IMR-90 (cell line): Measurements from ENCODE around the gene SSU72. TPM values are rescaled to one million over a fixed set of nuclear protein-coding genes. Genes with fewer than 3 reads are reported as not detected.

Experiments
- ATAC-seq: fragments of 200-7000 bp; cut with Tn5 transposase; 2 replicates; pipeline ENCODE4 v1.9.1; 2020; ENCODE audit warnings: low read depth, mild to moderate bottlenecking, moderate library complexity
- BruUV-seq: library from RNA; stranded (reverse); fragments of 400-500 nt; replicated peaks from 2 replicates; lab custom pipeline; 2021; lab: Mats Ljungman, UMichigan
- CTCF ChIA-PET: fragments of 300-600 bp; formaldehyde crosslinking; extraction: SDS; loops from one replicate; lab custom pipeline; 2021; ENCODE audit warnings: antibody characterized with exemption; lab: Yijun Ruan, JAX
- POLR2A ChIA-PET: fragments of 300-600 bp; sonication (Branson Sonifier 250); formaldehyde crosslinking; loops from one replicate; lab custom pipeline; 2022; ENCODE audit warnings: antibody characterized with exemption; ENCODE audit not compliant: unreplicated experiment; lab: Charles Lee
- DNase-seq: peaks from one replicate; pipeline ENCODE4 v3.0.0; 2013
- H2AFZ ChIP-seq: replicated peaks from 2 replicates; pipeline ENCODE3; 2013; ENCODE audit warnings: low read length, mild to moderate bottlenecking; ENCODE audit not compliant: poor library complexity
- H2AK5ac ChIP-seq: 2 replicates; pipeline ENCODE4 v1.6.1; 2013; ENCODE audit warnings: low read depth, low read length, inconsistent platforms
- H2AK9ac ChIP-seq: replicated peaks from 2 replicates; pipeline ENCODE3; 2013; ENCODE audit warnings: mild to moderate bottlenecking, low read depth, low read length, moderate library complexity; ENCODE audit not compliant: poor library complexity
- H2BK120ac ChIP-seq: 2 replicates; pipeline ENCODE4 v1.6.1; 2013; ENCODE audit warnings: low read depth, low read length, inconsistent platforms
- H2BK15ac ChIP-seq: 3 replicates; pipeline ENCODE4 v1.6.1; 2013; ENCODE audit warnings: low read depth, low read length, inconsistent platforms
- H2BK20ac ChIP-seq: 2 replicates; pipeline ENCODE4 v1.6.1; 2013; ENCODE audit warnings: low read depth, mild to moderate bottlenecking, inconsistent platforms, low read length, moderate library complexity
- H2BK5ac ChIP-seq: 2 replicates; pipeline ENCODE4 v1.6.1; 2013; ENCODE audit warnings: mild to moderate bottlenecking, low read depth, low read length, inconsistent platforms; ENCODE audit not compliant: poor library complexity, severe bottlenecking
- H3K14ac ChIP-seq: replicated peaks from 2 replicates; pipeline ENCODE4 v1.6.1; 2013; ENCODE audit warnings: low read depth, low read length, inconsistent platforms
- H3K18ac ChIP-seq: 2 replicates; pipeline ENCODE4 v1.6.1; 2013; ENCODE audit warnings: low read depth, low read length, control low read depth
- H3K23ac ChIP-seq: 2 replicates; pipeline ENCODE4 v1.6.1; 2013; ENCODE audit warnings: low read depth, low read length, inconsistent platforms
- H3K27ac ChIP-seq: 2 replicates; pipeline ENCODE4 v1.5.1; 2013; ENCODE audit warnings: mild to moderate bottlenecking, control low read depth, low read length; ENCODE audit not compliant: insufficient read depth
- H3K27me3 ChIP-seq: 2 replicates; pipeline ENCODE4 v1.6.1; 2013; ENCODE audit warnings: low read length; ENCODE audit not compliant: control insufficient read depth, insufficient read depth
- H3K36me3 ChIP-seq: 2 replicates; pipeline ENCODE4 v1.6.1; 2013; ENCODE audit warnings: low read length, mixed read lengths; ENCODE audit not compliant: control insufficient read depth, insufficient read depth
- H3K4ac ChIP-seq: 2 replicates; pipeline ENCODE4 v1.6.1; 2013; ENCODE audit warnings: low read depth, low read length, inconsistent platforms
- H3K4me1 ChIP-seq: 2 replicates; pipeline ENCODE4 v1.6.1; 2013; ENCODE audit warnings: low read length, mixed read lengths; ENCODE audit not compliant: control insufficient read depth, insufficient read depth
- H3K4me2 ChIP-seq: 2 replicates; pipeline ENCODE4 v1.6.1; 2013; ENCODE audit warnings: low read depth, mild to moderate bottlenecking, control low read depth, low read length, moderate library complexity
- H3K4me3 ChIP-seq: 2 replicates; pipeline ENCODE4 v1.5.1; 2013; ENCODE audit warnings: low read depth, mild to moderate bottlenecking, control low read depth, low read length, moderate library complexity; ENCODE audit not compliant: insufficient read depth
- H3K56ac ChIP-seq: 2 replicates; pipeline ENCODE4 v1.6.1; 2013; ENCODE audit warnings: low read length, inconsistent platforms; ENCODE audit not compliant: insufficient read depth; ENCODE audit errors: extremely low read depth
- H3K79me1 ChIP-seq, 2 experiments: 2 replicates each; pipeline ENCODE4 v1.6.1; 2013; ENCODE audit warnings: low read length in 2 of 2, inconsistent platforms in 1 of 2, low read depth in 1 of 2
- H3K9ac ChIP-seq: 2 replicates; pipeline ENCODE4 v1.6.1; 2013; ENCODE audit warnings: low read depth, low read length, control low read depth
- H3K9me1 ChIP-seq: 2 replicates; pipeline ENCODE4 v1.6.1; 2013; ENCODE audit warnings: low read length, inconsistent platforms; ENCODE audit not compliant: insufficient read depth
- H3K9me3 ChIP-seq: 2 replicates; pipeline ENCODE4 v1.6.1; 2013; ENCODE audit warnings: low read length; ENCODE audit not compliant: control insufficient read depth, insufficient read depth
- H4K20me1 ChIP-seq: 2 replicates; pipeline ENCODE4 v1.6.1; 2013; ENCODE audit warnings: low read length, inconsistent platforms; ENCODE audit not compliant: insufficient read depth
- H4K5ac ChIP-seq: 2 replicates; pipeline ENCODE4 v1.6.1; 2013; ENCODE audit warnings: mild to moderate bottlenecking, low read depth, low read length, control low read depth
- H4K8ac ChIP-seq, 2 experiments: 2 replicates each; pipeline ENCODE4 v1.6.1; 2013; ENCODE audit warnings: low read depth in 2 of 2, low read length in 2 of 2, control low read depth in 1 of 2, inconsistent platforms in 1 of 2
- H4K91ac ChIP-seq: 2 replicates; pipeline ENCODE4 v1.6.1; 2013; ENCODE audit warnings: low read depth, low read length, inconsistent platforms; ENCODE audit not compliant: insufficient read depth
- BHLHE40 ChIP-seq: fragments of 150-350 bp; IDR thresholded peaks from 2 replicates; pipeline ENCODE4 v1.6.1; 2016; ENCODE audit warnings: mild to moderate bottlenecking, low read depth, low read length
- CEBPB ChIP-seq: IDR thresholded peaks from 2 replicates; pipeline ENCODE4 v1.6.1; 2012; ENCODE audit warnings: low read depth, low read length, improper control_type of control experiment
- CHD1 ChIP-seq: IDR thresholded peaks from 2 replicates; pipeline ENCODE4 v1.6.1; 2012; ENCODE audit warnings: low read depth, low read length, improper control_type of control experiment
- FOS ChIP-seq: fragments of 150-350 bp; IDR thresholded peaks from 2 replicates; pipeline ENCODE4 v1.6.1; 2016; ENCODE audit warnings: low read depth, low read length
- MAFK ChIP-seq: IDR thresholded peaks from 2 replicates; pipeline ENCODE4 v1.6.1; 2012; ENCODE audit warnings: low read depth, low read length, improper control_type of control experiment
- MAZ ChIP-seq: IDR thresholded peaks from 2 replicates; pipeline ENCODE4 v1.6.1; 2012; ENCODE audit warnings: low read depth, mild to moderate bottlenecking, low read length, improper control_type of control experiment, moderate library complexity, borderline replicate concordance
- MXI1 ChIP-seq: IDR thresholded peaks from 2 replicates; pipeline ENCODE4 v1.6.1; 2012; ENCODE audit warnings: low read depth, mild to moderate bottlenecking, low read length, moderate library complexity, borderline replicate concordance
- NFE2L2 ChIP-seq: fragments of 150-350 bp; IDR thresholded peaks from 2 replicates; pipeline ENCODE4 v1.6.1; 2016; ENCODE audit warnings: low read depth, mild to moderate bottlenecking, low read length
- POLR2A ChIP-seq: IDR thresholded peaks from 2 replicates; pipeline ENCODE4 v1.6.1; 2012; ENCODE audit warnings: mild to moderate bottlenecking, low read depth, low read length
- RAD21 ChIP-seq: IDR thresholded peaks from 2 replicates; pipeline ENCODE4 v1.6.1; 2012; ENCODE audit warnings: low read length, improper control_type of control experiment
- RCOR1 ChIP-seq: IDR thresholded peaks from 2 replicates; pipeline ENCODE4 v1.6.1; 2012; ENCODE audit warnings: mild to moderate bottlenecking, low read length, improper control_type of control experiment; ENCODE audit not compliant: insufficient replicate concordance
- RFX5 ChIP-seq: IDR thresholded peaks from 2 replicates; pipeline ENCODE4 v1.8.0; 2012; ENCODE audit warnings: low read depth, mild to moderate bottlenecking, low read length, moderate library complexity
- SMC3 ChIP-seq: fragments of 150-350 bp; IDR thresholded peaks from 2 replicates; pipeline ENCODE4 v1.6.1; 2016; ENCODE audit warnings: low read depth, mild to moderate bottlenecking, antibody characterized with exemption, low read length, moderate library complexity
- WGBS, 2 experiments: methylation state at CpG; one replicate each; pipeline versions ENCODE4 v1.1.5 to v1.1.7; 2013; ENCODE audit warnings: missing lambda C conversion rate in 2 of 2; ENCODE audit not compliant: insufficient read length in 1 of 2; ENCODE audit errors: extremely low coverage in 2 of 2; 5-methylcytosine and 5-hydroxymethylcytosine counted together
- dilution Hi-C: fragments of 300-500 bp; cut with HindIII; formaldehyde crosslinking; loops from one replicate; pipeline ENCODE4 v1.14.3; 2018; ENCODE audit warnings: low sequenced_read_pairs; ENCODE audit not compliant: unreplicated experiment
- in situ Hi-C: fragments of 300-500 bp; cut with MboI; formaldehyde crosslinking; loops from 3 replicates; pipeline ENCODE4 v1.14.3; 2019; ENCODE audit warnings: low sequenced_read_pairs, inconsistent platforms, mixed read lengths
- intact Hi-C: fragments of 100-400 bp; cut with micrococcal nuclease; formaldehyde crosslinking; loops from 2 replicates; pipeline ENCODE4 v1.10.0; 2022
- polyA plus RNA-seq, 3 experiments: library from polyadenylated mRNA; depleted of rRNA; stranded (reverse); fragments of >200 nt; gene quantifications; 2 replicates each; pipeline ENCODE4 v1.2.3, GENCODE V29; 2012; ENCODE audit warnings: low replicate concordance in 1 of 3
- total RNA-seq: library from RNA; depleted of rRNA; stranded (reverse); fragments of >200 nt; gene quantifications from 2 replicates; pipeline ENCODE4 v1.2.3, GENCODE V29; 2012
- TF ChIP-seq, protein P1 (sequence below): fragments of 150-350 bp; IDR thresholded peaks from 2 replicates; pipeline ENCODE4 v1.6.1; 2016; ENCODE audit warnings: low read depth, mild to moderate bottlenecking, low read length, moderate library complexity, borderline replicate concordance
- TF ChIP-seq, protein P2 (sequence below): fragments of 150-350 bp; IDR thresholded peaks from 2 replicates; pipeline ENCODE4 v1.6.1; 2017; ENCODE audit warnings: mild to moderate bottlenecking, antibody characterized with exemption, low read length, low read depth
- TF ChIP-seq, protein P3 (sequence below): conservative IDR thresholded peaks from 2 replicates; pipeline ENCODE4 v1.5.1; 2012; ENCODE audit warnings: mild to moderate bottlenecking, low read depth, low read length, improper control_type of control experiment

Gene SSU72
- total and polyA plus RNA-seq, 2 of the 4 experiments (the other 2 are of a cell fraction) = 33.7 to 88.4 TPM

DNA sequence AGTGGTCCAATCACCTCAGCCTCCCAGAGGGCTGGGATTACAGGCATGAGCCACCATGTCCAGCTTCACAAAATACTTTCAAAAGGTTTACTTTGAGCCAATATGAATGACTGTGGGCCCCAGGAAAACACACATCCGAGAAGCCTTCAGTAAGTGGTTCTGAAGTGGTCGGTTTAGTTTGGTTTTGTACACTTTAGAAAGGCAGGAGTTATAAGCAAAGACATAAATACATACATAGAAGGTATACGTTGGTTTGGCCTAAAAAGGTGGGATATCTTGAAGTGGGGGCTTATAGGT, 37.4 kb upstream of the SSU72 start:
- no peak overlapping the region for H2AK5ac ChIP-seq
- H3K9ac ChIP-seq = no peak overlapping the region
- WGBS, 2 experiments = no CpG with 5 or more reads among the region's 3 CpGs
- CTCF ChIA-PET = no interaction called here
- no peak overlapping the region for H2BK15ac ChIP-seq
- peaks cover 27% of the 10 kb centered on the region for H4K20me1 ChIP-seq
- H4K91ac ChIP-seq = no peak overlapping the region
- no peak overlapping the region for H3K23ac ChIP-seq
- dilution Hi-C loops (no loop called here), intact Hi-C loops (no loop called here), in situ Hi-C loops (no loop called here)
- DNase-seq (no peak), ATAC-seq (no peak)
- no peak overlapping the region for H2AK9ac ChIP-seq
- H4K5ac ChIP-seq = no peak overlapping the region
- no peak overlapping the region for H3K14ac ChIP-seq
- no peak overlapping the region for H4K8ac ChIP-seq
- H3K27me3 ChIP-seq = no peaks in the 10 kb centered on the region
- no peak overlapping the region for H2BK5ac ChIP-seq
- H3K56ac ChIP-seq = no peak overlapping the region
- peaks cover 11% of the 10 kb centered on the region; the same call in 1 of the 2 replicates for H3K9me1 ChIP-seq
- peaks cover 13 to 29% of the 10 kb centered on the region in 2 experiments; a peak in 3 of 4 replicates for H3K79me1 ChIP-seq
- no peaks in the 10 kb centered on the region for H3K9me3 ChIP-seq
- no peak for TF ChIP-seq RFX5
- no peak for TF ChIP-seq MAZ
- no peak for TF ChIP-seq FOS
- TF ChIP-seq, protein P1, sequence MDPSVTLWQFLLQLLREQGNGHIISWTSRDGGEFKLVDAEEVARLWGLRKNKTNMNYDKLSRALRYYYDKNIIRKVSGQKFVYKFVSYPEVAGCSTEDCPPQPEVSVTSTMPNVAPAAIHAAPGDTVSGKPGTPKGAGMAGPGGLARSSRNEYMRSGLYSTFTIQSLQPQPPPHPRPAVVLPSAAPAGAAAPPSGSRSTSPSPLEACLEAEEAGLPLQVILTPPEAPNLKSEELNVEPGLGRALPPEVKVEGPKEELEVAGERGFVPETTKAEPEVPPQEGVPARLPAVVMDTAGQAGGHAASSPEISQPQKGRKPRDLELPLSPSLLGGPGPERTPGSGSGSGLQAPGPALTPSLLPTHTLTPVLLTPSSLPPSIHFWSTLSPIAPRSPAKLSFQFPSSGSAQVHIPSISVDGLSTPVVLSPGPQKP = no peak
- no peak for TF ChIP-seq POLR2A
- no peak for TF ChIP-seq NFE2L2
- no peak for TF ChIP-seq SMC3
- TF ChIP-seq MXI1 = no peak
- TF ChIP-seq, protein P2, sequence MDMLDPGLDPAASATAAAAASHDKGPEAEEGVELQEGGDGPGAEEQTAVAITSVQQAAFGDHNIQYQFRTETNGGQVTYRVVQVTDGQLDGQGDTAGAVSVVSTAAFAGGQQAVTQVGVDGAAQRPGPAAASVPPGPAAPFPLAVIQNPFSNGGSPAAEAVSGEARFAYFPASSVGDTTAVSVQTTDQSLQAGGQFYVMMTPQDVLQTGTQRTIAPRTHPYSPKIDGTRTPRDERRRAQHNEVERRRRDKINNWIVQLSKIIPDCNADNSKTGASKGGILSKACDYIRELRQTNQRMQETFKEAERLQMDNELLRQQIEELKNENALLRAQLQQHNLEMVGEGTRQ = no peak
- TF ChIP-seq RAD21 = no peak
- no peak for TF ChIP-seq CEBPB
- TF ChIP-seq, protein P3, sequence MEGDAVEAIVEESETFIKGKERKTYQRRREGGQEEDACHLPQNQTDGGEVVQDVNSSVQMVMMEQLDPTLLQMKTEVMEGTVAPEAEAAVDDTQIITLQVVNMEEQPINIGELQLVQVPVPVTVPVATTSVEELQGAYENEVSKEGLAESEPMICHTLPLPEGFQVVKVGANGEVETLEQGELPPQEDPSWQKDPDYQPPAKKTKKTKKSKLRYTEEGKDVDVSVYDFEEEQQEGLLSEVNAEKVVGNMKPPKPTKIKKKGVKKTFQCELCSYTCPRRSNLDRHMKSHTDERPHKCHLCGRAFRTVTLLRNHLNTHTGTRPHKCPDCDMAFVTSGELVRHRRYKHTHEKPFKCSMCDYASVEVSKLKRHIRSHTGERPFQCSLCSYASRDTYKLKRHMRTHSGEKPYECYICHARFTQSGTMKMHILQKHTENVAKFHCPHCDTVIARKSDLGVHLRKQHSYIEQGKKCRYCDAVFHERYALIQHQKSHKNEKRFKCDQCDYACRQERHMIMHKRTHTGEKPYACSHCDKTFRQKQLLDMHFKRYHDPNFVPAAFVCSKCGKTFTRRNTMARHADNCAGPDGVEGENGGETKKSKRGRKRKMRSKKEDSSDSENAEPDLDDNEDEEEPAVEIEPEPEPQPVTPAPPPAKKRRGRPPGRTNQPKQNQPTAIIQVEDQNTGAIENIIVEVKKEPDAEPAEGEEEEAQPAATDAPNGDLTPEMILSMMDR = no peak
- TF ChIP-seq MAFK = no peak
- no peak for TF ChIP-seq CHD1
- TF ChIP-seq BHLHE40 = no peak
- no peak for TF ChIP-seq RCOR1
- H2BK20ac ChIP-seq = no peak overlapping the region
- H3K36me3 ChIP-seq = no peaks in the 10 kb centered on the region
- no peak overlapping the region for H3K18ac ChIP-seq
- POLR2A ChIA-PET = no interaction called here
- H3K4me2 ChIP-seq = no peak overlapping the region
- H3K27ac ChIP-seq = no peak overlapping the region
- H2BK120ac ChIP-seq = no peak overlapping the region
- peaks cover 6% of the 10 kb centered on the region for H3K4me1 ChIP-seq
- no peak overlapping the region for H3K4me3 ChIP-seq
- no TSS peak for BruUV-seq
- H3K4ac ChIP-seq = no peak overlapping the region
- no peak overlapping the region for H2AFZ ChIP-seq
